ENCODE measurements around the gene TEAD4. TPM values are rescaled to one million over a fixed set of nuclear protein-coding genes. Genes with fewer than 3 reads are reported as not detected.

TEAD4 gene
- polyA plus RNA-seq, 3 donors from 2014 or later = not detected

DNA sequence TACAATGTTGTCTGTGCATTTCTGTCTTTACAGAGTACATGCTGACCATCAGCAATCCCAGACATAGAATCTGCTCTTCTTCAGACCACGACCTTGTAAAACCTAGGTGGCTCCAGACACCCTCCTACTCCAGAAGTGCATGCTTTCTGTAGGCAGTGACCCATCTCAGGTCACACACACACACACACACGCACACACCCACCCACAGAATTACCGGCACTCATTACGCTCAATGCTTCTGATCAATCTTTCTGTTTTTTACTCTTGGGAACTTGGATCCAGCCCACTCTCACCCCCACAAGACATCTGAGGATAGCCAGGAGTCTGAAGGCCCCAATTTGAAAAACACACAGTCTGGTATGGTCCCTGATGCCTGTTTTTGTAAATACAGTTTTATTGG is 110.5 kb downstream of the TEAD4 start:
- Mint-ChIP-seq H3K4me1 (peaks cover 0 to 2% of the 10 kb centered on the region in 2 donors), H3K4me3 (no peak overlapping the region), H3K9me3 (peaks cover 0 to 4% (median 0%) of the 10 kb centered on the region in 6 donors), H3K36me3 (no peaks in the 10 kb centered on the region), H3K27me3 (ENCODE audit: low read depth in 3 of 3) (peaks cover 4 to 22% (median 5%) of the 10 kb centered on the region in 3 donors), H3K27ac (no peak overlapping the region)
- no peak for DNase-seq

DNA sequence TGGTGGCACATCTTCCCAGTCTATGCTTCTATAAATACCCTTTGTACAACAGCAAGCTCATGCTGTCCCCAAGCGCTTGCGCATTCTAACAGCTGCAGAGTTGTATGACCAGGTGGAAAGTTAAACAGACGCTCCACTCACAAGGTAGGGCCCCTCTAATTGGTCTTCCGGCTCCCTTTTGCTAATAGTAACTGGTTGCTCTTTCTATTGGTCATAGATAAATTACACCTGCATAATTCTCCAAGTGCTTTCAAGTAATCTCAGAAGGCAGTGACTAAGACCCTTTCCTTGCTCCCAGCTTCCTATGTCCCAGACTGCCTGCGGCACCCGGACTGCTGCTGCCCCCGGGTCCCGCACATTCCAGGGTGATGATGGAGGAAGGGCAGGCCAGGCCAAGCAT is 111.9 kb downstream of the TEAD4 start:
- Mint-ChIP-seq H3K9me3 (no peaks in the 10 kb centered on the region), H3K36me3 (no peaks in the 10 kb centered on the region), H3K27ac (no peak overlapping the region), H3K4me1 (peaks cover 0 to 6% of the 10 kb centered on the region in 2 donors), H3K27me3 (ENCODE audit: low read depth in 3 of 3) (peaks cover 4 to 16% (median 5%) of the 10 kb centered on the region in 3 donors), H3K4me3 (no peak overlapping the region)
- no peak for DNase-seq

DNA sequence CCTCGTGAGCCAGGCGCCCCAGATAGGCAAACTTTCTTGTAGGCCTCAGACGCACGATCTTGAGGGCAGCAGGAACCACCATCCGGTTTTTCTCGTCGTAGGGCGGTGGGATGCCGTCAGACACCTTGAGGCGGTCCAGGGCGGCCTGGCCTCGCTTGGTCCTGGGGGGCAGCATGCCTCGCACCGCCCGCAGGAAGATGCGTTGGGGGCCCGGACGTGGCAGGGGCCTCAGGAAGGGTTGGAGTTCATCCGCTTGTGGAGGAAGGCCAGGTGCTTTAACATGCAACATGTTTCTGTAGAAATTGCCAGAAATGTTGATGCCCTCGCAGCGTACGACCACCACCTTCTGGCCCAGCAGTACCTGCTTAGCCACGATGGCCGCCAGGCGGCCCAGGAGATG is 112.5 kb downstream of the TEAD4 start:
- Mint-ChIP-seq H3K27ac (no peak overlapping the region), H3K9me3 (no peaks in the 10 kb centered on the region), H3K36me3 (no peaks in the 10 kb centered on the region), H3K27me3 (ENCODE audit: low read depth in 3 of 3) (peaks cover 2 to 16% (median 5%) of the 10 kb centered on the region in 3 donors), H3K4me1 (peaks cover 0 to 10% of the 10 kb centered on the region in 2 donors), H3K4me3 (no peak overlapping the region)
- DNase-seq = no peak

DNA sequence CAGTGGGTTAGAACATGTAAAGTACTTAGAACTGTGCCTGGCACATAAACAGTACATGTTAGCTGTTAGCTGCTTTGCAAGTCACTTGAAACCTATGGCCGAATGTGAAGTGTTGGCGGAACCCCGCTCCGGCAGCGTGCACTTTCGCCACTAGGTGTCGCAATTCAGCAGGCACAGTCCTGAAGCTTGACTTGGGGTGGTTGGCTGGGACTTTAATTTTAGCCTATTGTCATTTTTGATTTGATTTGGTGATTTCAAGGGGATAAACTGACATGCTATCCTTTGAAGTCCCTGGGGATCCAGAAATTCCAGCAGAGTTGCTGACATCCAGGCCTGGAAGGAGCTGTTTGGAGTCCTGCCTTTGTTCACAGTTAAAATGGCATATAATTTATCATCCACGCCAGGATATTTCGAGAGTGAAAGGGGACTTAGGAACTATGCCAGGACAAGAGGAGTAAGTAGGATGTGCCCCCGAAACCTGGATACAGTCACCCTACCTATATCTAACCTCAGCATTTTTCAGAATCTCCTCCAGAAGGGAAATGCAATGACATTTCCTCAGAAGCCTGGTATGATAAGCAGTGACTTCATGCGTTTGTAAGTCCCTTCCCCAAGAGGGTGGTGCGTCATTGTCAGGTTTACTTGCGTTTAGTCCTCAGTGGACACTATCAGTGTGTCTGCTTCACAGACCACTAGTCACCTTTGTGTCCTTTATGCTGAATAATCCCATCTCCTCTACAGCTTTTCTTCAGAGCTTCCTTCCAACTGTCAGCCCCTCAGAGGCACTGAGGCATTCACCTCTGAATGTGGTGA is 114.4 kb downstream of the TEAD4 start:
- H3K27ac Mint-ChIP-seq = no peak overlapping the region
- no peaks in the 10 kb centered on the region for H3K9me3 Mint-ChIP-seq
- no peak overlapping the region for H3K4me3 Mint-ChIP-seq

DNA sequence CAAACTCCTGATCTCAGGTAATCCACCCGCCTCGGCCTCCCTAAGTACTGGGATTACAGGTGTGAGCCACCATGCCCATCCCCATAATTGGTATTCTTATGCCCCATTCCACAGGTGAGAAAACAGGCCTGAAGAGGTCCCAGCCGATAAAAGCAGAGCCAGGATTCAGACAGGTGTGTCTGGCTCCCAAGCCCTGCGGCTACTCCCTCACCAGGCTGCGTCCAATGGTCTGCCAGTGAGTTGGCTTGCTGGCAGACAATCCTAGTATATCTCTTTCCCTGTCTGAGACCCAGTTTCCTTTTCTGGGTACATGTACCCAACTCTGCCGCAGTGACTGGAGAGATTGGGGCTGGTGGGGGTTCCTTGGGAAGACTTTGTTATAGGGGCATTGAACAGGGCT is 116.1 kb downstream of the TEAD4 start:
- peaks cover 2 to 9% (median 7%) of the 10 kb centered on the region in 3 donors for H3K27me3 Mint-ChIP-seq (ENCODE audit: low read depth in 3 of 3)
- no peaks in the 10 kb centered on the region for H3K36me3 Mint-ChIP-seq
- peak overlapping the region; percentile 49 to 85 (median 59) for H3K4me3 Mint-ChIP-seq
- no peak overlapping the region for H3K27ac Mint-ChIP-seq
- peaks cover 5 to 15% of the 10 kb centered on the region in 2 donors for H3K4me1 Mint-ChIP-seq
- no peak for DNase-seq
- H3K9me3 Mint-ChIP-seq = no peaks in the 10 kb centered on the region

More for the DNA sequence above, 114.4 kb downstream of the TEAD4 start:
- Mint-ChIP-seq H3K27me3 (ENCODE audit: low read depth in 3 of 3) (peaks cover 2 to 9% (median 7%) of the 10 kb centered on the region in 3 donors), H3K36me3 (no peaks in the 10 kb centered on the region), H3K4me1 (peaks cover 5 to 15% of the 10 kb centered on the region in 2 donors)
- peak; percentile 63 to 72 (median 65) for DNase-seq

DNA sequence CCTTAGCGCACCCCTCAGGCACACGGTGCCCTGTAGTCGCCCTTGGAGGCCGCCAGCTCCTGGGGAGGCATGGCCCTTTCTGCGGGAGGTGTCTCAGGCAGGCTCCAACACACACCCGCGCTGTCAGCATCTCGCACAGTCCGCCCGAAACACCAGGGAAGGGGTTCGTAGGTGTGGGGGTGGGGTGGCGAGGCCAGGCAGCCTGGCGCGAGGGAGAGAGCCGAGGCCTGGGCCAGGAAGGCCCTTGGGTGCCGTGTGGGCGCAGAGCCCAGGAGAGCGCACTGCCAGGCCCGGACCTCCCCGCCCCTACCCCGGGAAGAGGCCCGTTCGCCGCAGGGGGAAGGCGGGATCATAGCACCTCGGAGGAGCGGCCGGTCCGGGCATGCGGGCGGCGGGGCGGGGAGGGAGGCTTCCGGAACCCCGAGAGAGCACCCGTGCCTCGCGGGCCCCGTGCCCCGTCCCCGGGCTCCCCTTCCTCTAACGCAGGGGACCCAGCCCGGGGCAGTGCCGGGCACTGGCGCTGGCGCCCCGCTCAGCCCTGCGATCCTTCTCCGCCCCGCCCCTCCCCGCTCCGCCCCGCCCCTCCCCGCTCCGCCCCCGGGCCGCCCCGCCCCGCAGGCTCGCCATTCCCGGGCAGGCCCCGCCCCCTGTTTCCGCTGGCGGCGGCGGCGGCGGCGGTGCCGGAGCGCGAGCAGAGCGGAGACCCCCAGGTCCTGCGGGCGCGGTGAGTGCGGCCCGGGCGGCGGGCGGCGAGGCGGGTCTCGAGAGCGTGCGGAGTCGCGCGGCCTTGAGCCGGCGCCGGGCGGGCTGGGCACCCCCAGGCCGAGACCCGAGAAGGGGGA is 117.8 kb downstream of the TEAD4 start, which contains the start of gene TSPAN9:
TSS of gene TSPAN9 (plus strand) at position 650 of the 842 bp plus-strand sequence. CDS start 123,815 bp downstream, outside the sequence.
- Mint-ChIP-seq H3K4me1 (peaks cover 5 to 15% of the 10 kb centered on the region in 2 donors), H3K9me3 (no peaks in the 10 kb centered on the region), H3K27me3 (ENCODE audit: low read depth in 3 of 3) (peaks cover 0 to 9% (median 5%) of the 10 kb centered on the region in 3 donors), H3K27ac (peak within 1 kb of the TSS in 3 of 6 donors; percentile 7 to 61 (median 31)), H3K36me3 (no peaks in the 10 kb centered on the region), H3K4me3 (peak within 1 kb of the TSS; percentile 80 to 87 (median 85))
- DNase-seq = peak; percentile 49 to 69 (median 60)

DNA sequence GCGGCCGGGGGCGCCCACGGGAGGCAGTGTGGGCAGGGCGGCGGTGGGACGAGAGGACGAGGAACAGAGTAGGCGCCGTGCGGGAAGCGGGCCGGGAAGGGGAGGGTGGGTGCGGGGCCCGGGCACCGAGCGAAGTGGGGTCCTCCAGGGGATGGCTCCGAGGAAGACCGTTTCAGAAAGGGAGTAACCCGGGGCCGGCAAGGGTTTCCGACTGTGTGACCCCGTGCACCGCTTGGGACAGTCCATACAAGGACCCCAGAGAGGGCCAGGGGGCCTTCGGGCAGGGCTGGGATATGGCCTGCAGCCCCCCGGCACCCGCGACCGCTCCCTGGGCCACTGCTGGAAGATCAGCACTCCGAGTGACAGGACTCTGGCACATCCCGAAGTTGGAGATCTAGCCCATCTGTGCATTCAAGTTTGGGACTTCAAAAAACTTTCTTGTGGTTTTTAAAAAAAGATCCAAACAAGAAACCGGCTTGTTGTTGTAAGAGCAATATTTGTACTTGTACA is 118.4 kb downstream of the TEAD4 start:
- peak in 2 of 3 donors; percentile 6 to 14 for DNase-seq

DNA sequence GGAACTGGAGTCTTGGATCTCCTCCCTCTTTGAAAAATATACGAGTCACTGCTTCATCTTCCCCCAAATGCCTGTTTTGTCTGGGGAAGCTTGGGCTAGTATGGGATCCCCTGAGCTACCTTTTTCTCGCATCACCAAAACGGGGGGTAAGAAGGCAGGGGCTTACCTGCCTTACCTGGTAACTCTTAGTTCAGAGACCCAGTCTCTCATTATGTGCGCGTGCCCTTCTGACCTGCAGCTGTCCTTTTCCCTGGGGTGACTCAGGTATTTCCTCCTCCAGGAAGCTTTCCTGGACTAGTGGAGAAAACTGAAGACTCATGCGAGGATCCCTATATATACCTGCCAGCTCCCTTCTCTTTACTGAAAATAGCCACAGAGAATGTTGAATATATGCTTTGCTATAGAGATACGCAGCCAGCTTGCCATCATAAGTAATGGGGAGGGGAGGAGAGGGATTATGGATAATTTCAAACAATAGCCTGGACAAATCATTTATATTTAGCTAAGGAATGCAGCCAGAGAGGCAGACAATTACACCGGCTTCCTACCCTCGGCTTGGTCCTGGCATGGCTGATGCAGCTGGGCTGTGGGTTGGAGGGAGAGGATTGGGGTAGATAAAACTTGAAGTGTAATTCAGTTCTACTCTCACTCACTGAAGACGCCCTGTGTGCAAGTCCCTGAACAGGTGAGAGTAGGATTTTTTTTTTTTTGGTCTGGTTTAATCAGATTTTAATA is 119.1 kb downstream of the TEAD4 start:
- Mint-ChIP-seq H3K27ac (peak overlapping the region in 3 of 6 donors; percentile 7 to 61 (median 31)), H3K36me3 (no peaks in the 10 kb centered on the region), H3K9me3 (no peaks in the 10 kb centered on the region), H3K4me1 (peaks cover 5 to 16% of the 10 kb centered on the region in 2 donors), H3K4me3 (peak overlapping the region; percentile 74 to 87 (median 82)), H3K27me3 (ENCODE audit: low read depth in 3 of 3) (peaks cover 0 to 8% (median 5%) of the 10 kb centered on the region in 3 donors)
- no peak for DNase-seq

More for the DNA sequence above, 118.4 kb downstream of the TEAD4 start:
- H3K9me3 Mint-ChIP-seq = no peaks in the 10 kb centered on the region
- peak overlapping the region; percentile 74 to 87 (median 82) for H3K4me3 Mint-ChIP-seq
- peaks cover 0 to 9% (median 5%) of the 10 kb centered on the region in 3 donors for H3K27me3 Mint-ChIP-seq (ENCODE audit: low read depth in 3 of 3)
- H3K27ac Mint-ChIP-seq = peak overlapping the region in 3 of 6 donors; percentile 7 to 61 (median 31)
- no peaks in the 10 kb centered on the region for H3K36me3 Mint-ChIP-seq
- H3K4me1 Mint-ChIP-seq = peaks cover 5 to 16% of the 10 kb centered on the region in 2 donors

DNA sequence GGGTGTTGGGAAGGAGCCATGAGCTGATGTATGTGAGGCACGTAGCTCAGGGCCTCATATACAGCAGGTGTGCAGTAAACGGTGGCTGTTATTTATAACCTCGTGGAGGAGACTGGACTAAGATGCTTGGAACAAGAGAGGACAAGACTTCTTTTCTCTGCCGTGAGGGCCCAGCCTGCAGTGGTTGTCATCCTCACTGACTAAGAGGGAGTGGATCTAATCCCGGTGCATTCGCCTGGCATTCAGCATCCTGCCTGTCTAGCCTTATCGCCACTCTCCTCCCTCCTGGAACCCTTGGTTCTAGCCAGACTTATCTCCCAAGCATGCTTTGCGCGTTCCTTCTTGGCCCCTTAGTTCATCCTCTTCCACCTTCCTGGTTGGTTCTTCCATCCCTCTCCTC is 121.9 kb downstream of the TEAD4 start:
- H3K9me3 Mint-ChIP-seq = no peaks in the 10 kb centered on the region
- peaks cover 5 to 10% of the 10 kb centered on the region in 2 donors for H3K4me1 Mint-ChIP-seq
- H3K36me3 Mint-ChIP-seq = no peaks in the 10 kb centered on the region
- H3K27me3 Mint-ChIP-seq (ENCODE audit: low read depth in 3 of 3) = peaks cover 2 to 5% (median 3%) of the 10 kb centered on the region in 3 donors
- H3K4me3 Mint-ChIP-seq = no peak overlapping the region
- no peak for DNase-seq
- H3K27ac Mint-ChIP-seq = no peak overlapping the region

DNA sequence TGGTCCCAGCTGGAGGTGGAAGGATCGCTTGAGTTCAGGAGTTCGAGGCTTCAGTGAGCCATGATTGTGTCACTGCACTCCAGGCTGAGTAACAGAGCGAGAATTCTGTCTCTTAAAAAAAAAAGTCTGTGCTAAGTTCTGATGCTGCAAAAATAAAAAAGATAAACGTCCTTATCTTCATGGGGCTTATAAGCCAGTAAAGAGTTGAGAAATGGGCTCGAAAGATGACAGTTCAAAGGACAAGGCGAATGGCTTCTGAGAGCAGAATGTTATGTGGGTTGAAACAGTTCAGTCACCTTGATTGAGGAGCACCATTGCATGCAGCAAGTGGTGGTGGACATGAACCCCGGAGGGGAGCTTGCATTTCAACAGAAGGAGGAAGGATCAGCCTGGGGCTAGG is 122.7 kb downstream of the TEAD4 start:
- Mint-ChIP-seq H3K27me3 (ENCODE audit: low read depth in 3 of 3) (peaks cover 2 to 5% (median 3%) of the 10 kb centered on the region in 3 donors), H3K27ac (no peak overlapping the region), H3K4me3 (no peak overlapping the region), H3K36me3 (no peaks in the 10 kb centered on the region), H3K4me1 (peaks cover 5 to 7% of the 10 kb centered on the region in 2 donors), H3K9me3 (no peaks in the 10 kb centered on the region)
- no peak for DNase-seq

DNA sequence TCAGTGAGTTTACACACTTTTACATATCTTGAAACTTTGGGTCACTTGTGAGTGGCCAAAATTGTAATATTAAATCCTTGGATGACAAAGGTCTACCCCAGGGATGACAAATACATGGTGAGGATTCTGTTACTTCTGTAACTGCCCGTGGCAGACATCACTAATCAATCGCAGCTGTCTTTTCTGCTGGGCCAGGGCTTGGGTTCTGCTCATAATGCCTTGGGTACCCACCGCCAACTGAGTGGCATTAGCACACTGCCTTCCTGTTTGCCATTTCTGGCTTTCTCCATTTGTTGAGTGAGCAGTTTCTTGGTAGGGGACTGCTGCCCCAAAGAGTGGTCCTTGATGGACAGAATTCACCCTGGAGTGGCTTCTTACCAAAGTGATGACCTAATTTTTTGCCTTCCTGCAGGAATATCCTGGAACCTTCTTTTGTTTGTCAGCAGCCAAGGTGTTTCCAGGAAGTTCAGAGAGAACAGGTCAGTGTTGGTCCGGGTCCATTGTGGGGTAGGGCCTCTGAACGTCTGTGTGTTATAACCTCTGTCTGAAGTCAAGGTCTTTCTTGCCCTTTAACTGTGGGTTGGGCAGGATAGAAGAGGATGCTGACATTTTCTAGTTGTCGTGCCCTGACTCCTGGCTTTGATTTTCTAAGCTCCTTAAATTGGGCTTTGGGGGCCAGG is 124.2 kb downstream of the TEAD4 start:
- DNase-seq = no peak
- Mint-ChIP-seq H3K4me1 (peaks cover 0 to 2% of the 10 kb centered on the region in 2 donors), H3K9me3 (no peaks in the 10 kb centered on the region), H3K4me3 (no peak overlapping the region), H3K27ac (no peak overlapping the region), H3K27me3 (ENCODE audit: low read depth in 3 of 3) (peaks cover 2 to 3% (median 3%) of the 10 kb centered on the region in 3 donors), H3K36me3 (no peaks in the 10 kb centered on the region)

DNA sequence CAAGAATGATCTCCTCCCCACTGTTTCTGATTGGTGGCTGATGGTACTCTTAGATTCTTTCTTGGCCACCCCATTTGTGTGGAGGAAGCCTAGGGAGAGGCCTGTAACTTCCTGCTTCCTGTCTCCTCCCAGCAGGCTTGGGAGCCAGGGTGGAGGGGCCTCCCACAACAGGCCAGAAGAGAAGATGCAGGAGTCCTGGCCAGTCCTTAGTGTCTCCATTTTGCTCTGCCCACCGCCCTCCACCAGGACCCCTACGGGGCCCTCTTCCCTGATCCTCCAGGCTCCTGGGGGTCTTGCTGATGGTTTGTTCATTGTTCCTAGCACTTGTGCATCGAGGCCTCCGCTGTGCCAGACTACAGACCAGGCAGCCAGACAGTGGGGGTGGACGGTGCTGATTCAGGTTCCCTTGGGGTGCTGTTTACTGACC is 124.7 kb downstream of the TEAD4 start:
- Mint-ChIP-seq H3K4me1 (peaks cover 0 to 2% of the 10 kb centered on the region in 2 donors), H3K9me3 (no peaks in the 10 kb centered on the region), H3K36me3 (no peaks in the 10 kb centered on the region), H3K27ac (no peak overlapping the region), H3K4me3 (no peak overlapping the region), H3K27me3 (ENCODE audit: low read depth in 3 of 3) (peaks cover 2 to 3% (median 3%) of the 10 kb centered on the region in 3 donors)
- no peak for DNase-seq

All from immature natural killer cell (primary cell).